Ovary (tissue), 9 donors: Measurements from ENCODE around the gene ROR2. TPM values are rescaled to one million over a fixed set of nuclear protein-coding genes. Genes with fewer than 3 reads are reported as not detected.

Experiments
- DNase-seq, 5 donors: peaks; one replicate each; pipeline ENCODE4 v3.0.0-alpha.2; 2019 to 2020
- H3K27ac ChIP-seq, 2 donors: fragments of 200-600 bp; one replicate each; pipeline versions ENCODE4 v1.5.1 to v1.8.0; 2019 to 2022
- H3K27me3 ChIP-seq: fragments of 200-600 bp; one replicate; pipeline ENCODE4 v1.8.0; 2022
- H3K36me3 ChIP-seq: fragments of 200-600 bp; sonication (generic); one replicate; pipeline ENCODE4 v1.5.1; 2019
- H3K4me1 ChIP-seq: one replicate; pipeline ENCODE4 v1.8.1; 2013; ENCODE audit warnings: mild to moderate bottlenecking, moderate library complexity; ENCODE audit not compliant: insufficient read depth
- H3K4me3 ChIP-seq: fragments of 200-600 bp; sonication (generic); one replicate; pipeline ENCODE4 v1.5.1; 2017
- H3K9me3 ChIP-seq, 2 donors: fragments of 200-600 bp in 1 of 2; sonication (generic) in 1 of 2; one replicate each; pipeline versions ENCODE4 v1.5.1 to v1.8.1; 2013 to 2019; ENCODE audit warnings: mild to moderate bottlenecking in 1 of 2, moderate library complexity in 1 of 2
- EP300 ChIP-seq: sonication (generic); formaldehyde crosslinking; IDR thresholded peaks from one replicate; pipeline ENCODE4 v1.6.1; 2017; ENCODE audit warnings: antibody characterized with exemption
- POLR2A ChIP-seq: fragments of 450-650 bp; IDR thresholded peaks from one replicate; pipeline ENCODE4 v1.6.1; 2017; ENCODE audit warnings: antibody characterized with exemption, mild to moderate bottlenecking, moderate library complexity
- WGBS, 3 donors: extraction: QIAGEN DNeasy Blood & Tissue Kit in 1 of 3; methylation state at CpG; one replicate each; pipeline versions ENCODE4 v1.1.5 to v1.1.7; 2013 to 2017; 5-methylcytosine and 5-hydroxymethylcytosine counted together
- intact Hi-C, 4 donors: fragments of 100-400 bp; cut with DNase I; formaldehyde crosslinking; loops; one replicate each; pipeline versions ENCODE4 v1.11.0 to v1.15.1; 2022 to 2023
- polyA plus RNA-seq, 2 donors: library from polyadenylated mRNA; stranded (reverse); fragments of 200-250 nt in 1 of 2; fragments of 350-450 nt in 1 of 2; fragmentation: Illumina TruSeq in 1 of 2; extraction: RNeasy Lipid Tissue Mini Kit (QIAGEN cat#74804) in 1 of 2; gene quantifications; one replicate each; pipeline ENCODE4 v1.2.3, GENCODE V29; 2013 to 2014
- total RNA-seq, 7 donors: library from RNA; depleted of rRNA in 2 of 7; stranded (reverse); fragments of >200 nt in 2 of 7; fragmentation: NEBNext Ultra II Directional in 3 of 7; extraction: Animal tissue kit (Norgen Biotek cat#: 25700) in 3 of 7; gene quantifications; one replicate each; pipeline versions ENCODE4 v1.1.0 to v1.2.4, GENCODE V29; 2016 to 2023
- TF ChIP-seq, protein P1 (sequence below), 3 donors: fragments of 450-650 bp in 2 of 3; fragments of 200-600 bp in 1 of 3; IDR thresholded peaks; one replicate each; pipeline versions ENCODE4 v1.5.1 to v1.8.0; 2016 to 2022; ENCODE audit warnings: antibody characterized with exemption in 3 of 3, mild to moderate bottlenecking in 1 of 3
- donor health status: DM: no; HTN: no; CAD: no; lungs with moderate emphysema.
- donor health status: DM: no; HTN: no; CAD: no.
- donor health status: Bipolar disorder and iron deficiency.
- donor health status: DM: yes; HTN: yes; CAD: no.
- donor health status: DM: no; HTN: no; CAD: no.
- donor health status: DM: yes; HTN: yes; CAD: no.

The ROR2 gene
- total and polyA plus RNA-seq, 9 donors = 11.4 to 35.5 (median 27.7) TPM

- H3K27ac ChIP-seq = no peak overlapping the region
- no peaks in the 10 kb centered on the region for H3K27me3 ChIP-seq
- no peaks in the 10 kb centered on the region for H3K36me3 ChIP-seq
- H3K4me3 ChIP-seq = no peak overlapping the region
- intact Hi-C loops = no loop called here
- DNase-seq = no peak
- no peaks in the 10 kb centered on the region for H3K9me3 ChIP-seq
- TF ChIP-seq POLR2A = no peak
- TF ChIP-seq EP300 = no peak
- TF ChIP-seq, protein P1, sequence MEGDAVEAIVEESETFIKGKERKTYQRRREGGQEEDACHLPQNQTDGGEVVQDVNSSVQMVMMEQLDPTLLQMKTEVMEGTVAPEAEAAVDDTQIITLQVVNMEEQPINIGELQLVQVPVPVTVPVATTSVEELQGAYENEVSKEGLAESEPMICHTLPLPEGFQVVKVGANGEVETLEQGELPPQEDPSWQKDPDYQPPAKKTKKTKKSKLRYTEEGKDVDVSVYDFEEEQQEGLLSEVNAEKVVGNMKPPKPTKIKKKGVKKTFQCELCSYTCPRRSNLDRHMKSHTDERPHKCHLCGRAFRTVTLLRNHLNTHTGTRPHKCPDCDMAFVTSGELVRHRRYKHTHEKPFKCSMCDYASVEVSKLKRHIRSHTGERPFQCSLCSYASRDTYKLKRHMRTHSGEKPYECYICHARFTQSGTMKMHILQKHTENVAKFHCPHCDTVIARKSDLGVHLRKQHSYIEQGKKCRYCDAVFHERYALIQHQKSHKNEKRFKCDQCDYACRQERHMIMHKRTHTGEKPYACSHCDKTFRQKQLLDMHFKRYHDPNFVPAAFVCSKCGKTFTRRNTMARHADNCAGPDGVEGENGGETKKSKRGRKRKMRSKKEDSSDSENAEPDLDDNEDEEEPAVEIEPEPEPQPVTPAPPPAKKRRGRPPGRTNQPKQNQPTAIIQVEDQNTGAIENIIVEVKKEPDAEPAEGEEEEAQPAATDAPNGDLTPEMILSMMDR (IDR thresholded peaks at IDR 0.05) = no peak
- WGBS, 3 donors = 52 to 58% (median 56%) methylated on average over 4 of the region's 4 CpGs
- no peaks in the 10 kb centered on the region for H3K4me1 ChIP-seq
Measured at GRCh38 chr9:91572044-91572443, 378.0 kb downstream of the ROR2 start.

DNA sequence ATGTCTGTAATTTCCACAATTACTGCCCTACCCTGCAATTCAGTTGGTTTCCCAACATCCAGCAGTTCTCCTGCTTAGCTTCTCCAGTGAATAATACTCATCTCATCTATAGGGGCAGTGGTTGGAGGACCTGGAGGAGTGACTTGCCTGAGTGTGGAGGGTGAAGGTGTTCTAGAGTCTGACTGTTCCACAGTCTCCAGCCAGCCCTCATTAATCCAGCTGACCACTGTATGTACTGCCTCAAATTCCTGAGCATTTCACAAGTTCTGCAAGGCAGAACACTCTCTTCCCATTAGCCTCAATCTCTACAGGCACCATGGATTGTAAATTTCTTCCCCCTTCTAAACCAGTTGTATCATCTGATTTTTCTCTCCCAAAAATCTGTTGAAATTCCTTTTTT lies 379.0 kb downstream of the ROR2 start:
- intact Hi-C loops = no loop called here
- H3K4me3 ChIP-seq = no peak overlapping the region
- no peaks in the 10 kb centered on the region for H3K36me3 ChIP-seq
- TF ChIP-seq EP300 (no peak), POLR2A (no peak)
- TF ChIP-seq, protein P1 (IDR thresholded peaks at IDR 0.05) = no peak
- H3K27me3 ChIP-seq = no peaks in the 10 kb centered on the region
- no peak for DNase-seq
- no peaks in the 10 kb centered on the region for H3K9me3 ChIP-seq
- H3K4me1 ChIP-seq = no peaks in the 10 kb centered on the region
- H3K27ac ChIP-seq = no peak overlapping the region

DNA sequence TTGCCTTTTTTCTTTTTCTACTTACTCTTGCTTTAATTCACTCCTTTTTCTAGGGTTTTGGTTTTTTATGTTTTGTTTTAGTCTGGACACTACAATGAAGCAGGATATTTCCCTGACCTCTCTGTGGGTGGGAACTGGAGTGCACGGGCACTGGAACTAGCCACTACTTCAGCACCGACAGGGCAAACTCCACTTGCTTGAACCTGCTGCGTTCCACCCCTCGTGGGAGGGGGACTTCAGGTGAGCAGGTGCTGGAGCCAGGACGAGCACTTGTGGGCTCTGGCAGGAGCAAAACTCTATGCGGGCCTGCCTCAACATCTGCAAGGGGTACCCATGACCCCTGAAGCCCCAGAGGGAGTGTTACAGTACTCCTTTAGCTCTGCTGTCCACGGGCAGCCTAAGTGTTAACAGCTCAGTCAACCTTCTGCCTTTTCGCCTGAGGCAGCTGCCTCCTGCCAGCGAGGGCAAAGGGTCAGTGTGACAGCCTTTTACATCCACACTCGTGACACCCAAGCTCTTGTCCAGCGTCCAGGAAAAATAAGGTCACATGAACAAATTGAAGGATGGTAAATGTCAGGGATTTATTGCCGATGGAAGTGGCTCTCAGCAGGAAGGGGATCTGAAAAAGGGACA lies 382.3 kb downstream of the ROR2 start:
- TF ChIP-seq EP300 = no peak
- TF ChIP-seq POLR2A = no peak
- TF ChIP-seq, protein P1 (IDR thresholded peaks at IDR 0.05) = no peak
- H3K36me3 ChIP-seq = no peaks in the 10 kb centered on the region
- intact Hi-C loops = no loop called here
- 81 to 86% (median 82%) methylated on average over 12 of the region's 12 CpGs for WGBS, 3 donors
- no peaks in the 10 kb centered on the region for H3K9me3 ChIP-seq
- no peak overlapping the region for H3K4me3 ChIP-seq
- no peaks in the 10 kb centered on the region for H3K27me3 ChIP-seq
- H3K27ac ChIP-seq = no peak overlapping the region
- no peak for DNase-seq
- no peaks in the 10 kb centered on the region for H3K4me1 ChIP-seq

DNA sequence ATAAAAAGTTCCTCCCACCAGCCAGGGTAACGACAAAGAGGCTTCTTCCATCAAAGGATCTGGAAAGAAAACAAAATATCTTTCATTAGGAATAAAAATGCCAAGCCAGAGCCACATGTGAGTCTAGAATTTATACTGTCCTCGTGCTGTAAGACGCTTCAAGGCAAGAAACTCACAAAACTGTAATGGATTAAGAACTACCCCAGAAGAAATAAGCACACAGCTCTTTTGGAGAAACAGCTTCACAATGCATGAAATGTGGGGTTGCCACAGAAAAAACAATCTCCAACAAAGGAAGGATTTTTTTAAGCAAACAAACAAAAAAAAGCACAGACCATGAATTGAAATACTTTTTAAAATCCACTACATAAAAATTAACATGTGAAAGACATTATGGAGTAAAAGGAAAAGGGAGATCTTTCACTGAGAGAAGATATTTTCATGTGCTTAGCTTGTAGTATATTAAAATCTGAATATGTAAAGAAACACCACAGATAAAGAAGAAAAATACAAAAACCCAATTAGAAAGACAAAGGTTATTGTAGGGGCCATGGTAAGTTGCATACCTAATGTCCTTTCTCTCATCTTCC lies 385.9 kb downstream of the ROR2 start:
- intact Hi-C loops = no loop called here
- DNase-seq = no peak
- no peak overlapping the region for H3K27ac ChIP-seq
- 26 to 36% (median 34%) methylated on average over 3 of the region's 3 CpGs for WGBS, 3 donors
- H3K4me1 ChIP-seq = no peaks in the 10 kb centered on the region
- no peaks in the 10 kb centered on the region for H3K9me3 ChIP-seq
- no peak overlapping the region for H3K4me3 ChIP-seq
- no peaks in the 10 kb centered on the region for H3K27me3 ChIP-seq
- TF ChIP-seq POLR2A = no peak
- TF ChIP-seq, protein P1 (IDR thresholded peaks at IDR 0.05) = no peak
- no peak for TF ChIP-seq EP300
- no peaks in the 10 kb centered on the region for H3K36me3 ChIP-seq
